ENCODE results near the gene B3GNT9.

Gene B3GNT9

DNA sequence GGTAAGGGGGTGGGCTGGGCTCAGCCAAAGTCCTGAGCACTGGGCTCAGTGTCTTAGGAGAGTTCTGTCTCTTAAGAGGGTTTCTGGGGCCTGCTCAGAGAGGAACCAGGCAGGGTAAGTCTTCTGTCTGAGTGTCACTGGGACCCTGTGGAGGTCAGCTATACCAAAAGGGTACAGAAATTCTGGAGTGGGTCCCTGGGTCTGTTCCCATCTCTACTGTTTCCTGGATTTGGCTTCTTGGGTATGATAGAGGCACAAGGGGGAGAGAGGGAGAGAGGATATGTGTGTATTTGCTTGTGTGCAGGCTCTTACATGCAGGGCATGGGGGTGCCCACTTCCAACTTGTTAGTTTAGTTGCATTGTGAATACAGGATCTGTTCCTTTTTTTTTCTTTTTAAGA is 42.7 kb upstream of the B3GNT9 start:
- Histone ChIP-seq H3K4me3 (ENCODE audit: insufficient read depth, low read depth, low read length, poor library complexity, severe bottlenecking) (peak overlapping the region; percentile 73), H3K27ac (ENCODE audit: insufficient read depth, low read length, poor library complexity, severe bottlenecking) (peak overlapping the region; percentile 85)

DNA sequence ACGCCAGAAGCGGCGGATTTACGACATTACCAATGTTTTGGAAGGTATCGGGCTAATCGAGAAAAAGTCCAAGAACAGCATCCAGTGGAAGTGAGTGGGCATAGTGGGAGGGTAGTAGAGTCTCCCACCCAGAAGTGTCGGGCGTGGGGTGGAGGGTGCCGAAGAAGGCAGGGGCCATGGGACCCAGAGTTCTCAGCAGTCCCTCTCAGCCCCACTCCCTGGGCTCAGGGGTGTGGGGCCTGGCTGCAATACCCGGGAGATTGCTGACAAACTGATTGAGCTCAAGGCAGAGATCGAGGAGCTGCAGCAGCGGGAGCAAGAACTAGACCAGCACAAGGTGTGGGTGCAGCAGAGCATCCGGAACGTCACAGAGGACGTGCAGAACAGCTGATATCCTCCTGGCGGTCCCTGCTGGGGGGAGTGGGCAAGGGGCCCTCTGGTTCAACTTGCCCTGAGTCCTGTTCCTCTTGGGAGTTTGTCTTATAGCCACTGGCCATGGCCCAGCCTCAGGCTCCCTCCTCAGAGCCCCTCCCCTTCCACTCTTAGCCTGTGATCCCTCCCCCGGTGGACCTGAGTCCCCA is 42.1 kb upstream of the B3GNT9 start:
- DNase-seq: no peak
- no peaks in the 10 kb centered on the region for H3K9me3 ChIP-seq (ENCODE audit: control insufficient read depth, low read length)
- H3K27ac ChIP-seq (ENCODE audit: insufficient read depth, low read length, poor library complexity, severe bottlenecking): peak overlapping the region; percentile 85
- peak overlapping the region; percentile 73 for H3K4me3 ChIP-seq (ENCODE audit: insufficient read depth, low read depth, low read length, poor library complexity, severe bottlenecking)
- H3K27me3 ChIP-seq (replicated peaks; ENCODE audit: control insufficient read depth, insufficient read depth, low read length, poor library complexity, severe bottlenecking): no peaks in the 10 kb centered on the region
- peaks cover 26% of the 10 kb centered on the region for H3K4me1 ChIP-seq (ENCODE audit: control insufficient read depth, insufficient read depth, low read length, poor library complexity, severe bottlenecking)
- H3K36me3 ChIP-seq (ENCODE audit: control insufficient read depth, insufficient read depth, low read length): peaks cover 37% of the 10 kb centered on the region

More for the DNA sequence above, 42.7 kb upstream of the B3GNT9 start:
- DNase-seq: no peak
- no peaks in the 10 kb centered on the region for H3K9me3 ChIP-seq (ENCODE audit: control insufficient read depth, low read length)
- peaks cover 26% of the 10 kb centered on the region for H3K4me1 ChIP-seq (ENCODE audit: control insufficient read depth, insufficient read depth, low read length, poor library complexity, severe bottlenecking)
- H3K36me3 ChIP-seq (ENCODE audit: control insufficient read depth, insufficient read depth, low read length): peaks cover 42% of the 10 kb centered on the region
- no peaks in the 10 kb centered on the region for H3K27me3 ChIP-seq (replicated peaks; ENCODE audit: control insufficient read depth, insufficient read depth, low read length, poor library complexity, severe bottlenecking)

DNA sequence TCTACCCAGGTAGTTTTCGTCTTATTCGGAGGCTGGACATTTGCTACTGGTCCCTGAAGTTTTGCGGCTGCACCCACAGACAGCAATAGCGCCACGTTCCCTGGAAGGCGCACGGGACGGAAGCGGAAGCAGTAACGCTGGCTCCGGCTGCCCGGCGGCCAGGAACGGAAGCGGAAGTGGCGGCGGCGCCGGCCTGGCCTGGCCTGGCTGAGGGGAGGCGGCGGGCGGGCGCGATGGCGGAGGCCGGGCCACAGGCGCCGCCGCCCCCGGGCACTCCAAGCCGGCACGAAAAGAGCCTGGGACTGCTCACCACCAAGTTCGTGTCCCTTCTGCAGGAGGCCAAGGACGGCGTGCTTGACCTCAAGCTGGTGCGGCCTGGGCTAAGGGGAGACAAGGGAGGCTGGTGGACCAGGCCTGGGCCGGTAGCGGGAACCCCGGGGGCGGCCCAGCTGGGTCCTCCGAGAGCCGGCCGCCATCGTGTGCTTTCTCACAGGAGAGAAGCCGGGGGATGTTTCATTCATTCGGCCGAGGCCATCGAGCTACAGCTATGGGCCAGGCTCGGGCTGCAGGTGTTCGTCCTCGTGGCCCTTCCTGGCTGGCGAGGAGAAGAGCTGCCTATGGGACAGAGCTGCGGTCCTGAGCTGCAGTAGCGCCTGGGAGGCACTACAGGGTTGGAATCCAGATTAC is 41.3 kb upstream of the B3GNT9 start, which contains the start of gene E2F4:
E2F4 (plus strand) TSS at position 161 of the 687 bp plus-strand sequence; CDS start at position 234, 73 bp downstream.
- Histone ChIP-seq H3K36me3 (ENCODE audit: control insufficient read depth, insufficient read depth, low read length) (peaks cover 29% of the 10 kb centered on the region), H3K9me3 (ENCODE audit: control insufficient read depth, low read length) (no peaks in the 10 kb centered on the region), H3K27ac (ENCODE audit: insufficient read depth, low read length, poor library complexity, severe bottlenecking) (peak within 1 kb of the TSS; percentile 85), H3K27me3 (replicated peaks; ENCODE audit: control insufficient read depth, insufficient read depth, low read length, poor library complexity, severe bottlenecking) (no peaks in the 10 kb centered on the region), H3K4me3 (ENCODE audit: insufficient read depth, low read depth, low read length, poor library complexity, severe bottlenecking) (peak within 1 kb of the TSS; percentile 73), H3K4me1 (ENCODE audit: control insufficient read depth, insufficient read depth, low read length, poor library complexity, severe bottlenecking) (peaks cover 26% of the 10 kb centered on the region)
- DNase-seq: peak; percentile 72 to 81 (median 75)

DNA sequence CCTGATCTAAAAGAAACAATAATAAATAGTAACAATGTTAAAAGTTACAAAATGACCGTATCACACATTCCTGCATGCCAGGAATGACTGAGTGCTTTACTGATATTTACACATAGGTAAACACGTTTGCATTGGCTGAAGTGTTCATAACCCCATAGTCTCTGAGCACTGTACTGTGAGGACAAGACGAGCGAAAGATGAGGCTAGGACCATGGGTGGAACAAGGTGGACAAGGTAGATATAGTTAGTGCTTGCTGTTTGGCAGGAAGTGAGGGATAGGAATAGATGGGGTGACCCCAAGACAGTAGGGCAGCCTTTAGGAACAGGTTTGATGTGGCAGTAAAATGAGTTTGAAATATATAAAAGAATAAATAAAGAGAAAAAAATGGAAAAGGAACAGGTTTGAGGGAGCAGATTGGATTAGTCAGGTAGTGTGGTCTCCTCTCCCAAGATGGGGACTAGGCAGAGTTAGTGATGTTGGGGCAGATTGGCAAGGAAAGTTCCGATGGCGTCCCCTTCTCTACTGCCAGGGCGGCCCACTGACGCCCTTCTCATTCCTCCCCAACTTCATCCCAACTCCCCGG is 40.7 kb upstream of the B3GNT9 start:
- peaks cover 23% of the 10 kb centered on the region for H3K36me3 ChIP-seq (ENCODE audit: control insufficient read depth, insufficient read depth, low read length)
- peaks cover 26% of the 10 kb centered on the region for H3K4me1 ChIP-seq (ENCODE audit: control insufficient read depth, insufficient read depth, low read length, poor library complexity, severe bottlenecking)
- H3K9me3 ChIP-seq (ENCODE audit: control insufficient read depth, low read length): no peaks in the 10 kb centered on the region
- DNase-seq: no peak
- H3K27me3 ChIP-seq (replicated peaks; ENCODE audit: control insufficient read depth, insufficient read depth, low read length, poor library complexity, severe bottlenecking): no peaks in the 10 kb centered on the region
- H3K4me3 ChIP-seq (ENCODE audit: insufficient read depth, low read depth, low read length, poor library complexity, severe bottlenecking): peak overlapping the region; percentile 73
- peak overlapping the region; percentile 85 for H3K27ac ChIP-seq (ENCODE audit: insufficient read depth, low read length, poor library complexity, severe bottlenecking)

DNA sequence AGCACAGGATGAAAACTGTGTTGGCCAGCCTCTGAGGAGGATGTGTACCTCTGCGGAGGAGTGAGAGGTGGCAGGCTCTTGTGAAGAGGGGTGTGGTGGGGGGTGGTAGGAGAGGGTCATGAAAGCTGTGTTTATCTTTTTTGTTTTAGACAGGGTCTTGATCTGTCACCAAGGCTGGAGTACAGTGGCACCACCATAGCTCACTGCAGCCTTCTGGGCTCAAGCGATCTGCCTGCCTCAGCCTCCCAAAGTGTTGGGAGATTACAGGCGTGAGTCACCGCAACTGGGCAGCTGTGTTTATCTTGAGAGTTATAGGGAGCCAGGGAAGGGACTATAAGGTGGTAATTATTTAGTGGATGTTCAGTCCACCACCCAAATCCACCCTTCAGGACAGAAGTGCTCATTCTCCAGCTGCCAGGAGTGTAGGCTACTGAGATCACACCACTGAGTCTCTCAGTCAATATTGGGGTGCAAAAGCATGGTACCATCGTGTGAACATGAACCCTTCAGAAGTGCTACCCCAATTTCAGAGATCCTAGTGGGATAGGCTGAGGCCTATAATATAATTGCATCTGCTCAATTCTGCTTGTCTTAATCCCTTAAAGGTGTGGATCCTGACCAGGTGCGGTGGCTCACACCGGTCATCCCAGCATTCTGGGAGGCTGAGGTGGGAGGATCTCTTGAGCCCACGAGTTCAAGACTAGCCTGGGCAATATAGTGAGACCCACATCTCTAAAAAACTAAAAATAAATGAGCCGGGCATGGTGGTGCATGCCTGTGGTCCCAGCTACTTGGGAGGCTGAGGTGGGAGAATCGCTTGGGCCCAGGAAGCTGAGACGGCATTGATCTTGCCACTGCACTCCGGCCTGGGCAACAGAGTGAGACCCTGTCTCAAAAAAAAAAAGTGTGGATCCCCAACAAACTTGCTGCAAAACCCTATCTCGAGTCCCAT is 39.9 kb upstream of the B3GNT9 start:
- Histone ChIP-seq H3K4me3 (ENCODE audit: insufficient read depth, low read depth, low read length, poor library complexity, severe bottlenecking) (no peak overlapping the region), H3K27ac (ENCODE audit: insufficient read depth, low read length, poor library complexity, severe bottlenecking) (no peak overlapping the region), H3K9me3 (ENCODE audit: control insufficient read depth, low read length) (no peaks in the 10 kb centered on the region), H3K36me3 (ENCODE audit: control insufficient read depth, insufficient read depth, low read length) (peaks cover 15% of the 10 kb centered on the region), H3K4me1 (ENCODE audit: control insufficient read depth, insufficient read depth, low read length, poor library complexity, severe bottlenecking) (peaks cover 26% of the 10 kb centered on the region), H3K27me3 (replicated peaks; ENCODE audit: control insufficient read depth, insufficient read depth, low read length, poor library complexity, severe bottlenecking) (no peaks in the 10 kb centered on the region)
- DNase-seq: no peak

DNA sequence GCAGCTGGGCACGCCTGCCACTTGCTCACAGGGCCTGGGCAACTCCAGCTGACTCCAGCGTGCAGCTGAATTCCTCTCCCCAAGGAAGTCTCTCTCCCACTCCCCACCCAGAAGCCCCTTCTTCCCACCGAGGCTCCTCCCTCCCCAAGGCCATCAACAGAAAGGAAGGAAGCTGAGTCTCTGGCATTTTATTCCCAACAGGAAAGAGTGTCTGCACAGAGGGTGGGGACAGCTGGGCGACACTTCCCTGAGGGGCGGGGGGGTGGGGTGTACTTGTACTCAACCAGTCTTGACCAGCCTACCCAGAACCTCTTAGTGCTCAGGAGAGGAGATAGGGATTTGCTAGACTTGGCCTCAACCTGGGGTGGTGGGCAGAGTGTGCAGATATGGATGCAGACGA is 39.2 kb upstream of the B3GNT9 start, which contains the start of gene EXOC3L1:
EXOC3L1 (minus strand) TSS at position 96 of the 400 bp plus-strand sequence. CDS start 460 bp downstream, outside the sequence.
- no peaks in the 10 kb centered on the region for H3K27me3 ChIP-seq (replicated peaks; ENCODE audit: control insufficient read depth, insufficient read depth, low read length, poor library complexity, severe bottlenecking)
- no peak within 1 kb of the TSS for H3K27ac ChIP-seq (ENCODE audit: insufficient read depth, low read length, poor library complexity, severe bottlenecking)
- no peaks in the 10 kb centered on the region for H3K9me3 ChIP-seq (ENCODE audit: control insufficient read depth, low read length)
- DNase-seq: no peak
- H3K4me1 ChIP-seq (ENCODE audit: control insufficient read depth, insufficient read depth, low read length, poor library complexity, severe bottlenecking): peaks cover 32% of the 10 kb centered on the region
- peaks cover 8% of the 10 kb centered on the region for H3K36me3 ChIP-seq (ENCODE audit: control insufficient read depth, insufficient read depth, low read length)
- H3K4me3 ChIP-seq (ENCODE audit: insufficient read depth, low read depth, low read length, poor library complexity, severe bottlenecking): no peak within 1 kb of the TSS

DNA sequence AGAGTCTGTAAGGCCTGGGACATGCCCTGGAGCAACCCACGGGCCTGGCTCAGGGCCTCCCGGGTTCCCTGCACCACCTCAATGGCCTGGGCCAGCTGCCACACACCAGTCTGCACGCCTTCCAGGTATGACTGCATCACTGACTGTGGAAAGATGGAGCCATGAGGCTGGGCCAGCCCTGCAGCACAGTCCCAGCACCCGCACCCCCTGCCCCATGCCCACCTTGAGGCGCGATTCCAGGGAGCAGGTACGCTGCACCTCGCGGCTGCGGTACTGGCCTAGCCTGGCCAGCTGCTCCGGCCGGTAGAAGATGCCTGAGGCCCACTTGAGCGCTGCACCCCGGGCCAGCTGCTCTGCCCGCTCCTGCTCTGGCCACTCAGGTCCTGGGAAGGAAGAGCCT is 38.0 kb upstream of the B3GNT9 start:
- Histone ChIP-seq H3K4me3 (ENCODE audit: insufficient read depth, low read depth, low read length, poor library complexity, severe bottlenecking) (no peak overlapping the region), H3K9me3 (ENCODE audit: control insufficient read depth, low read length) (no peaks in the 10 kb centered on the region)

DNA sequence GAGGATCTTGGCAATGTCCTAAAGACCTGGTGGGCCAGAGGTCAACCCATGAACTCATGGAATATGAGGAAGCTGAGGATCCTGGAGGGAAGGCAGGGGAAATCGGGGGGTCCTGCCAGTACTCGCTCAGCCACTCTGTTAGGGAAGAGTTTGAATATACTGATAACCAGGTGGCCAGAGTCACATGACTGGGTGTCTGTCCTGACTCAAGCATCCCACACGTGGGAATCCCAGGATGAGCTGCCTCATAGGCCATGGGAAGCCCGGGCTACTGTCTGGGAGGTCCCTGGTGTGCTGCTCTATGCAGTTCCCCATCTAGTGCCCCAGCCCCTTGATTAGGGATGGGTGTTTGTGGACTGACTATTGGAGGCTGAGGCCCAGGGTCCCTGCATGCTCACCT is 37.5 kb upstream of the B3GNT9 start:
- Histone ChIP-seq H3K27ac (ENCODE audit: insufficient read depth, low read length, poor library complexity, severe bottlenecking) (no peak overlapping the region), H3K9me3 (ENCODE audit: control insufficient read depth, low read length) (no peaks in the 10 kb centered on the region), H3K36me3 (ENCODE audit: control insufficient read depth, insufficient read depth, low read length) (no peaks in the 10 kb centered on the region), H3K27me3 (replicated peaks; ENCODE audit: control insufficient read depth, insufficient read depth, low read length, poor library complexity, severe bottlenecking) (no peaks in the 10 kb centered on the region), H3K4me1 (ENCODE audit: control insufficient read depth, insufficient read depth, low read length, poor library complexity, severe bottlenecking) (peaks cover 33% of the 10 kb centered on the region), H3K4me3 (ENCODE audit: insufficient read depth, low read depth, low read length, poor library complexity, severe bottlenecking) (no peak overlapping the region)
- no peak for DNase-seq

More for the DNA sequence above, 38.0 kb upstream of the B3GNT9 start:
- no peak for DNase-seq
- H3K27ac ChIP-seq (ENCODE audit: insufficient read depth, low read length, poor library complexity, severe bottlenecking): no peak overlapping the region
- peaks cover 38% of the 10 kb centered on the region for H3K4me1 ChIP-seq (ENCODE audit: control insufficient read depth, insufficient read depth, low read length, poor library complexity, severe bottlenecking)
- no peaks in the 10 kb centered on the region for H3K36me3 ChIP-seq (ENCODE audit: control insufficient read depth, insufficient read depth, low read length)
- no peaks in the 10 kb centered on the region for H3K27me3 ChIP-seq (replicated peaks; ENCODE audit: control insufficient read depth, insufficient read depth, low read length, poor library complexity, severe bottlenecking)

DNA sequence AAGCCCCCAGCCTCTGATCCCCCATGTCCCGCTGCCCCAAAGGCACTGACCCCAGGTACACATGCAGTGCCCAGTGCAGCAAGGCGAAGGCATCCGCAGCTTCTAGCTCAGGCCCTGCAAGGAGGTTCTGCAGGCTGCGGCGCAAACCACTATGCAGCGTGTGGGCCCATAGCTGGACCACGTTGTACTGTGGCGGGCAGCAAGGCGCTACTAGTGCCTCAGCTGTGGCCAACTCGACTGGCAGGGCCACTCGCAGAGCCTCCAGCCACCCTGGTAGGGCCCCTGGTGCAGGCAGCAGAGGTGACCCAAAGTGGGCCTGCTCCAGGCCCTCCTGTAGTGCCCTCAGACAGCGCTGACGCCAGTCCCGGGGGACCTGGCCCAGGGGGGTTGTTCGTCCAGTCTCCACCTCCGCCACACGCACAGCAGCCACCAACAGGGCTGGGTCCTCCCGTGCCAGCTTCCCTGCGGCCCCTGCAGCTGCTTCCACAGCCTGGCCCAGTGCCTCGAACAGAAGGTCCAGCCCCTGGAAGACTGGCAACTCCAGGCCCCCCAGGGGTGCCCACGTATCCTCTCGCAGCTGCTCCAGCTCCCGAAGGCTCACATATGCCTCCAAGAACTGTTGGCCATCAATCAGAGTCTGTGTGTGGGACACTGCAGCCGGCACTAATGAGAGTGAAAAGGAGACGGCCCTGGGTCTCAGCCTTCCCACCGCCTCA is 36.5 kb upstream of the B3GNT9 start:
- Histone ChIP-seq H3K27me3 (replicated peaks; ENCODE audit: control insufficient read depth, insufficient read depth, low read length, poor library complexity, severe bottlenecking) (no peaks in the 10 kb centered on the region), H3K4me1 (ENCODE audit: control insufficient read depth, insufficient read depth, low read length, poor library complexity, severe bottlenecking) (peaks cover 23% of the 10 kb centered on the region), H3K9me3 (ENCODE audit: control insufficient read depth, low read length) (no peaks in the 10 kb centered on the region), H3K27ac (ENCODE audit: insufficient read depth, low read length, poor library complexity, severe bottlenecking) (no peak overlapping the region), H3K36me3 (ENCODE audit: control insufficient read depth, insufficient read depth, low read length) (no peaks in the 10 kb centered on the region), H3K4me3 (ENCODE audit: insufficient read depth, low read depth, low read length, poor library complexity, severe bottlenecking) (no peak overlapping the region)
- DNase-seq: no peak
